A673 (cell line): ENCODE data around the gene TNFRSF21. TPM values are rescaled to one million over a fixed set of nuclear protein-coding genes. Genes with fewer than 3 reads are reported as not detected.

ENCODE experiments used
- BruUV-seq: library from RNA; stranded (reverse); fragments of 400-500 nt; replicated peaks from 2 replicates; lab custom pipeline; 2021; lab: Mats Ljungman, UMichigan
- CTCF ChIA-PET: fragments of 300-600 bp; sonication (Branson Sonifier 250); formaldehyde crosslinking; loops from one replicate; lab custom pipeline; 2022; ENCODE audit warnings: antibody characterized with exemption; lab: Charles Lee
- POLR2A ChIA-PET: fragments of 300-600 bp; sonication (Branson Sonifier 250); formaldehyde crosslinking; loops from one replicate; lab custom pipeline; 2022; ENCODE audit warnings: antibody characterized with exemption; ENCODE audit not compliant: low non-redundant PET; lab: Charles Lee
- DNase-seq: peaks from one replicate; pipeline ENCODE4 v3.0.0-alpha.2; 2015; ENCODE audit warnings: low spot score
- H3K27ac ChIP-seq: fragments of 200-600 bp; sonication (generic); 2 replicates; pipeline ENCODE4 v1.5.1; 2016; ENCODE audit warnings: mixed run types, low read depth, mild to moderate bottlenecking, mixed read lengths, antibody characterized with exemption, low read length; ENCODE audit not compliant: poor library complexity, severe bottlenecking
- H3K27me3 ChIP-seq: fragments of 200-600 bp; sonication (generic); replicated peaks from 2 replicates; pipeline ENCODE4 v1.6.1; 2017; ENCODE audit warnings: mixed run types, low read depth, mild to moderate bottlenecking, mixed read lengths, antibody characterized with exemption, low read length; ENCODE audit not compliant: insufficient read depth, poor library complexity
- H3K36me3 ChIP-seq: fragments of 200-600 bp; sonication (generic); 2 replicates; pipeline ENCODE4 v1.6.1; 2016; ENCODE audit warnings: mixed run types, mild to moderate bottlenecking, mixed read lengths, antibody characterized with exemption, low read length; ENCODE audit not compliant: insufficient read depth, poor library complexity, severe bottlenecking
- H3K4me1 ChIP-seq: fragments of 200-600 bp; sonication (generic); 2 replicates; pipeline ENCODE4 v1.6.1; 2017; ENCODE audit warnings: mixed run types, mild to moderate bottlenecking, mixed read lengths, antibody characterized with exemption, low read length; ENCODE audit not compliant: insufficient read depth, poor library complexity, severe bottlenecking
- H3K4me3 ChIP-seq: fragments of 200-600 bp; sonication (generic); 2 replicates; pipeline ENCODE4 v1.5.1; 2016; ENCODE audit warnings: low read depth, mixed run types, mild to moderate bottlenecking, mixed read lengths, low read length; ENCODE audit not compliant: poor library complexity, severe bottlenecking
- H3K9me3 ChIP-seq: fragments of 200-600 bp; sonication (generic); 2 replicates; pipeline ENCODE4 v1.6.1; 2016; ENCODE audit warnings: mixed run types, low read depth, mild to moderate bottlenecking, mixed read lengths, antibody characterized with exemption, low read length; ENCODE audit not compliant: poor library complexity, severe bottlenecking
- EZH2 ChIP-seq: fragments of 200-600 bp; sonication (generic); IDR thresholded peaks from 2 replicates; pipeline ENCODE4 v1.6.1; 2017; ENCODE audit warnings: borderline replicate concordance, low read depth, mild to moderate bottlenecking, mixed read lengths, antibody characterized with exemption, low read length; ENCODE audit not compliant: poor library complexity, severe bottlenecking
- intact Hi-C: fragments of 100-400 bp; cut with micrococcal nuclease; formaldehyde crosslinking; loops from one replicate; pipeline ENCODE4 v1.10.0; 2022; ENCODE audit not compliant: unreplicated experiment
- total RNA-seq: library from RNA; stranded (reverse); gene quantifications from 2 replicates; pipeline ENCODE4 v1.2.3, GENCODE V29; 2021
- TF ChIP-seq, protein P1 (sequence below): fragments of 300-800, 200-600 bp; sonication (generic); conservative IDR thresholded peaks from 2 replicates; pipeline ENCODE4 v1.5.1; 2017; ENCODE audit warnings: low read depth, mild to moderate bottlenecking, antibody characterized with exemption, low read length, moderate library complexity, mixed read lengths

TNFRSF21 gene
- total RNA-seq, 1 experiment from 2014 or later, result 36.0 TPM

DNA sequence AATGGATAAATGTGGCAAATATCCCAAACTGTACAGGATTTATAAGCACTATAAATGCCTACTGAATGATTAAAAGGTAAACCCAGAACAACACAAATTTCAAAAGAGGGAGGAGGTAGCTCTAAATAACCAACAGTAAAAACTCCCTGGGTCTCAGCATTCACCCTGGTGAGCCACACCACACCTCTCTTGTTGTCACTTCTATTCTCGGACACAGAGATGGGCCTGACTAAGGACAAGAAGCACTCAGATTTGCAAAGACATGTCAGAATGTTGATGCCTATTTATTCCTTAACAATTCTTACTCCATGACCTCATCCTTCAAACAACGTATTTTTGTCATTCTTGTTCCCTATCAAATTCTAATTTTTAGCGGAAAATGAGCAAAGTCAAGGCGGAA is 14.7 kb downstream of the TNFRSF21 start:
- DNase-seq, result no peak
- BruUV-seq, result no TSS peak
- no peaks in the 10 kb centered on the region for H3K4me1 ChIP-seq
- intact Hi-C loops, result no loop called here
- POLR2A ChIA-PET, result no interaction called here
- H3K4me3 ChIP-seq, result no peak overlapping the region
- CTCF ChIA-PET, result no interaction called here
- H3K36me3 ChIP-seq, result no peaks in the 10 kb centered on the region
- no peaks in the 10 kb centered on the region for H3K9me3 ChIP-seq
- TF ChIP-seq EZH2, result no peak
- TF ChIP-seq, protein P1, sequence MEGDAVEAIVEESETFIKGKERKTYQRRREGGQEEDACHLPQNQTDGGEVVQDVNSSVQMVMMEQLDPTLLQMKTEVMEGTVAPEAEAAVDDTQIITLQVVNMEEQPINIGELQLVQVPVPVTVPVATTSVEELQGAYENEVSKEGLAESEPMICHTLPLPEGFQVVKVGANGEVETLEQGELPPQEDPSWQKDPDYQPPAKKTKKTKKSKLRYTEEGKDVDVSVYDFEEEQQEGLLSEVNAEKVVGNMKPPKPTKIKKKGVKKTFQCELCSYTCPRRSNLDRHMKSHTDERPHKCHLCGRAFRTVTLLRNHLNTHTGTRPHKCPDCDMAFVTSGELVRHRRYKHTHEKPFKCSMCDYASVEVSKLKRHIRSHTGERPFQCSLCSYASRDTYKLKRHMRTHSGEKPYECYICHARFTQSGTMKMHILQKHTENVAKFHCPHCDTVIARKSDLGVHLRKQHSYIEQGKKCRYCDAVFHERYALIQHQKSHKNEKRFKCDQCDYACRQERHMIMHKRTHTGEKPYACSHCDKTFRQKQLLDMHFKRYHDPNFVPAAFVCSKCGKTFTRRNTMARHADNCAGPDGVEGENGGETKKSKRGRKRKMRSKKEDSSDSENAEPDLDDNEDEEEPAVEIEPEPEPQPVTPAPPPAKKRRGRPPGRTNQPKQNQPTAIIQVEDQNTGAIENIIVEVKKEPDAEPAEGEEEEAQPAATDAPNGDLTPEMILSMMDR, result no peak
- no peaks in the 10 kb centered on the region for H3K27me3 ChIP-seq
- no peak overlapping the region for H3K27ac ChIP-seq

DNA sequence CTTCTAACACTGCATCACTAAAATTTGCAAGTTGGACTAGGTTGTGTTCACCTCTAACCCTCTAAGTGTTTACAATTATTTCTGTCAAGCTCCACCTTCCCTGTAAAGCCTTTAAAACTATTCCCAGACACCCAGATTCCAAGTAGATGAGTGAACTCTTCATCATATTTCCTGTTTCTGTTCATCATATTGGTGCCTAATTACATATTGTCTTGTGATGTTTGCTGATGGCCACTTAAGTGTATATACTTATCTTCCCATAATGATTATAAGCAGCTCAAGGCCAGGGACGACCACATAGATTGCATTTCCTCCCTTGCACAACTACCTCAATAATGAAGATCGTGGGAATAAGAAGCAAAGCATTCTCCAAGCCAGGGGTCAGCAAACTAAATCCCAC is 16.8 kb downstream of the TNFRSF21 start:
- intact Hi-C loops, result no loop called here
- ChIA-PET CTCF (no interaction called here), POLR2A (no interaction called here)
- Histone ChIP-seq H3K27ac (no peak overlapping the region), H3K36me3 (no peaks in the 10 kb centered on the region), H3K4me1 (peaks cover 12% of the 10 kb centered on the region), H3K4me3 (no peak overlapping the region), H3K27me3 (no peaks in the 10 kb centered on the region), H3K9me3 (no peaks in the 10 kb centered on the region)
- no peak for TF ChIP-seq EZH2
- TF ChIP-seq, protein P1, result no peak
- no TSS peak for BruUV-seq
- DNase-seq, result no peak

DNA sequence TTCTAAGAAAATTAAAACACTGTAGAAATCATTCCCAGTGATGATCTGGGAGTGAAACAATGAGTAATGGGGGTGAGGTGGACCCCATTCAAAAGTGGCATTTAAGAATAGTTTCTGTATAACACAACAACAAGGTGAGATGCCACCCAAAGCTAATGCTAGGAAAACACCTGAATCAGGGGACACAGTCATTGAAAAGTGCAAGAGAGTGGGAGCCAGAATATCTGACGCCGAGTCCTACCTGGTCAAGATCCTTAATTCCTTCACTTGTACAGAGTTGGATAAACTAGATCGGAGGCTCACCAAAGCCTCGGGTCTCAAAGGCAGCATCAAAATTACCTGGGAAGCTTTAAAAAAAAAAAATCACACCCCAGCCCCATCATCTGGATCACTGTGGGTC is 17.7 kb downstream of the TNFRSF21 start:
- Histone ChIP-seq H3K9me3 (no peaks in the 10 kb centered on the region), H3K27ac (no peak overlapping the region), H3K4me1 (peaks cover 12% of the 10 kb centered on the region), H3K4me3 (no peak overlapping the region), H3K27me3 (no peaks in the 10 kb centered on the region), H3K36me3 (no peaks in the 10 kb centered on the region)
- BruUV-seq, result no TSS peak
- CTCF ChIA-PET, result no interaction called here
- intact Hi-C loops, result no loop called here
- POLR2A ChIA-PET, result no interaction called here
- DNase-seq, result no peak
- no peak for TF ChIP-seq EZH2
- TF ChIP-seq, protein P1, result no peak
